Stimulated activated CD8-positive, alpha-beta memory T cell treated with anti-CD3 and anti-CD28 coated beads, Interleukin-12 subunit alpha, Interleukin-12 subunit beta, amount 100 ng/mL, for 1 hour (primary cell): ENCODE results near the gene NR2F6.

ENCODE experiments used
- DNase-seq: peaks from one replicate; pipeline ENCODE4 v3.0.0-alpha.2; 2020; ENCODE audit warnings: low read depth

The NR2F6 gene

DNA sequence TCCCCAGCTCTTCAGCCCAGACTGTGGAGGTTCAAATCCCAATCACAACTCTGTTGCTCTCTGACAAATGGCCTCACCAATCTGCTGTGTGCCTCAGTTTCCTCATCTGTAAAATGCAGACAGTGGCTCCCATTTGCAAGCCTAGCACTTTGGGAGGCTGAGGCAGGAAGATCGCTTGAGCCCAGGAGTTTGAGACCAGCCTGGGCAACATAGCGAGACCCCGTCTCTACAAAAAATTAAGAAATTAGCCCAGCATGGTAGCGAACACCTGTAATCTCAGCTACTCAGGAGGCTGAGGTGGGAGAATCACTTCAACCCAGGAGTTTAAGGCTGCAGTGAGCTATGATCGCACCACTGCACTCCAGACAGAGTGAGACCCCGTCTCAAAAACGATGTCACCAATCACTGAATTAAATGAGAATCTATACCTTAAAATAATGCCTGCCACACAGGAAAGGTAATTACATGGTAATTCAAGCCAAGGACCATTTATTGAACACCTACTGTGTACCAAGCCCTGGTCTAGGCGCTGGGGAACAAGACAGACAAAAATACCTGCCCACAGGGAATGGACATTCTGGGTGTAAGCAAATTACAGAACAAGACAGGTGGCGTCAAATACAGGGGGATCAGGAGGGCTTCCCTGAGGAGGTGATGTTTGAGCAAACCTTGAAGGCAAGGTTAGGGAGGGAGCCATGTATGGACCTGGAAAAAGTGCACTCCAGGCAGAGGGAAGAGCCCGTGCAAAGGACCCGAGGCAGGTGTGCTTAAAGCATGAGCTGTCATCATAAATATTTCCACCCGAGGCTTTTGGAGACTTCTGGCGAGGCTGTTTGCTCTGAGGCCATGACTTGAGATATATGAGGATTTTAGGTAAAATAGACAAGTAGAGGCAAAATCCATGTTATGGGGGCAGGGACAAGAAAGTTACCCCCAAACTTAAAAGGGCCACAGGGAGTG, 7.7 kb downstream of the NR2F6 start:
- DNase-seq, result no peak

DNA sequence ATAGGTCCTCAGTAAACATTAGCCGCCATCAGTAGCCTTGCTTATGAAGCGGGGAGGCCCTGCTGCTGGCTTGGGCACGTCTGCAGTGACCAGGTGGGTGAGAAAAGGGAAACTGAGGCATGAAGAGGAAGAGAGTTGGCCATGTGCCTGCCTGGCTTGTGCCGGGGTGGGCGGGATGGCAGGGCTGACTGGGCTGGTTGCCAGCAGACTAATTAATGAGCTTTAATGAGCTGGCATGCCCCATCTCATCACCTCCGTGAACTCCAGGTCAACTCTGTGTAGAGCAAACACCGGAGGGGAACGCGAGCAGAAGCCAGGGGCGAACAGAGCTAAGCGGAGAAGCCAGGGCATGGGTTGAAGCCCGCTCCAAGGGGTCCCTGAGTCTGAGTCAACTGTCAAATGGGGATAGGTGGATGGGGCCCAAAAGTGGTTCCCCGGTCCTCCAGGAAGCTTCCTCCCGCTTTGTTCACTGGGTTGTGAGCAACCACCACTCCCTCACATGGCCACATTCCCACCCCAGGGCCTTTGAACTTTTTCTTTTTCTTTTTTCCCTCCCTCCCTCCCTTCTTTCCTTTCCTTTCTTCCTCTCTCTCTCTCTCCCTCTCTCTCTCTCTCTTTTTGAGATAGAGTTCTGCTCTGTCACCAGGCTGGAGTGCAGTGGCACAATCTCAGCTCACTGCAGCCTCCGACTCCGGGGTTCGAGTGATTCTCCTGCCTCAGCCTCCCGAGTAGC, 8.7 kb downstream of the NR2F6 start:
- no peak for DNase-seq

DNA sequence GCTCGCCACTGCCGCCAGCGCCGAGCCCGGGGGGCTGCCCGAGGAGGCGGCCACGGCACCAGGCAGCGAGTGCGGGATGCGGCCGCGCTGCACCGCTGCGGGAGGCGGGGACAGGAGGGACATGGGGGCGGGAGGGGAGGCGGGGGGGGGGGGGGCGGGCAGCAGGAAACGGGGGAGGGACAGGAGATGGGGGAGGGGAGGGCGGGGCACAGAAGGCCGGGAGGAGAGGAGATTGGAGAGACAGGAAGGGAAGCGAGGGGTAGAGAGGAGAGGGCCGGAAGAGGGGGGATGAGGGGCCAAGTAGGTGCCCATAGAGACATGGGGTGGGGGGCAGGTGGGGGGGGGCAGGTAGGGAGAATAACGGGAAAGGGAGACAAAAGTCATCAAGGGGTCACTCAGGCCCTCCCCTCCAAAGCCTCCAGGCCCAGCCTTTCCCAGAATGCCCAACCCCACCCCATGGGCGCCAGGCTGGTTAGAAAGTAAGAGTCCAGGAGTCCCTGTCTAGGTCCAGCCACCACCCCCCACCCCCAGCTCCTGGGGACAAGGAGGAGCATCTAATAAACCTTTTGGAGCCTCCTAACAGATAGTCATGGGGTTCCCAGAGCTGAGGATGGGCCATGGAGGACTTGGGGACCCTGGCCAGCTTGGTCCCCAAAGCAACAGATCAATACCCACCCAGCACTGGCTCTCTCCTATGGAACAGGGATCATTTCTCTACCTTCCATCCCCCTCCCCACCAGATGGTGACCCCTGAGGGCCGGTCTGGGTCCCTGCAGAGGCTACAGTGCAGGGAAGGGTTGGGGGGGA, 9.5 kb downstream of the NR2F6 start:
- no peak for DNase-seq

GRCh38 chr19:17235300-17235970, 10.3 kb downstream of the NR2F6 start:
- DNase-seq, result peak; percentile 60

- no peak for DNase-seq
These were observed 10.8 kb downstream of the NR2F6 start for GRCh38 chr19:17234911-17235299.

DNA sequence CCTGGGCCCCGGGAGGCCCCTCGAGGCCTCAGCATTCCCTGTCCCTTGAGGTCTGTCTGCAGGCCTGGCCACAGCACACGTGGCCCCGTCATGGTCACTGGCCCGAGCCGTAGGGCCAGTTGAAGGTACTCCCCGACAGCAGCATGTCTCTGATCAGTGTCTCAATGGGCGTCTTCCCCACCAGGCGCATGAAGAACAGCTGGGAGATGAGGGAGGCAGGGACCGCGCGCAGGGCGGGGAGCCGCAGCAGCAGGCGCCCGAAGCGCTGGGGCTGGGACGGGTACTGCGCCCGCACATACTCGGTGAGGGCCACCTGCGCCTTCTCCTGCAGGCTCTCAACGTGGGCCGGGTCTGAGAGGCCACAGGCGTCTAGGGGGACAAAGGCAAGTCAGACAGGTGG, 13.5 kb downstream of the NR2F6 start:
- DNase-seq, result no peak

DNA sequence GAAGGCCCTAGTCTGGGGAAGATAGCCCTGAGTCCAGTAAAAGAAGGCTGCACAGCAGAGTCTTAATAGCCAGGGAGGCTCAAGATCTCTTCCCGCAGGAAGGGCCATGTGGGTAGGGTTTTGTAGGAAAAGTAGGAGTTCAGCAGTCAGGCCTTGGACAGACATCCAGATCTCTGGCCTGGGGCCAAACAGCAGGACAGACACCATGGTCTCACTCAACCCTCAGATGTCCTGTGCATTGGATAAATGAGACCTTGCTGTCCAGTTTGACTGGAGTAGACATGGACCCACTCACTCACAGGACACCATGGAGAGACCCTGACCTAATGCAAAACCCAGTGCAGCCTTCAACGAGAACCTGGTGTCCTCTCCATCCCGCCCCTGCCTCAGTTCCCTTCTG, 15.8 kb downstream of the NR2F6 start:
- no peak for DNase-seq

GRCh38 chr19:17227798-17228367, 17.8 kb downstream of the NR2F6 start:
- DNase-seq, result no peak

- DNase-seq, result peak; percentile 94
These were observed 19.5 kb downstream of the NR2F6 start, which contains the start of gene OCEL1 for GRCh38 chr19:17226002-17226933. TSS of gene OCEL1 (plus strand) at chr19:17226226. CDS start at chr19:17226248, 22 bp downstream.

- no peak for DNase-seq
These were observed 20.7 kb downstream of the NR2F6 start for GRCh38 chr19:17225053-17225452.

DNA sequence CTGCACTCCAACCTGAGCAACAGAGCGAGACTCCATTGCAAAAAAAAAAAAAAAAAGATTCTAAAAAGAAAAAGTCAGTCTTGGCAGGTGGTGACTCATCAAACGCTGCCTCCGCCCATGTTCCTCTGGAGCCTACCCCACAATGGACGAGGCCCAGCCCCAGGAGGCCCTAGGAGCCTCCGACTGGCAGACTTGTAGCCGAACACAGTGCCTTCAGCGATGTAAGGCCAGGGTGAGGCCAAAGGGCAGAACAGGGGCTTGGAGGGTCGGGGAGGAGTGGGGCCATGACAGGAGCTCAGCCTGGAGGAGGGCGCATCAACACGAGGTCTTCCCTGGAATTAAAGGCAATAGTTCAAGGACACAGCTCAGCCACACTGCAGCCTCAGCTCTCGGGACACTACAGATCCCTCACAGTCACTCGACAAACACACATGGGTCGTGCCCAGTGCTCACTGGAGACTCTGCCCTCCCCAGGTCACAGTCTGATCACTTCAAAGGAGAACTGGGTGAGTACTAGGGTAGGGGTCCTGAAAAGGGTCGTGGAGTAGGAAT, 25.4 kb downstream of the NR2F6 start:
- no peak for DNase-seq

DNA sequence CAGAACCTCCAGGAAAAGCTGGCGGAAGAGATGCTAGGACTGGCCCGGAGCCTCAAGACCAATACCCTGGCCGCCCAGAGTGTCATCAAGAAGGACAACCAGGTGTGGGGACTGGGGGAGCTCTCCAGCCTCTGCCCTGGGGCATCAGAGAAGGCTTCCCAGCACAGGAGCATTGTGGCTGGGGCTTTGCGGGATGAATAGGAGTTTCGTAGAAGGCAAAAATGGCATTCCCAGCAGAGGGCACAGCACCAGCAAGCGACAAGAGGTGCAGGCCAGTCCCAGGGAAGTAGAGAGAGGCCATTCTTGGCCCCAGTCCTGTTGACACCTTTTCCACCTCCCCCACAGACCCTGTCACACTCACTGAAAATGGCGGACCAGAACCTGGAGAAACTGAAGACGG, 26.4 kb downstream of the NR2F6 start:
- no peak for DNase-seq

DNA sequence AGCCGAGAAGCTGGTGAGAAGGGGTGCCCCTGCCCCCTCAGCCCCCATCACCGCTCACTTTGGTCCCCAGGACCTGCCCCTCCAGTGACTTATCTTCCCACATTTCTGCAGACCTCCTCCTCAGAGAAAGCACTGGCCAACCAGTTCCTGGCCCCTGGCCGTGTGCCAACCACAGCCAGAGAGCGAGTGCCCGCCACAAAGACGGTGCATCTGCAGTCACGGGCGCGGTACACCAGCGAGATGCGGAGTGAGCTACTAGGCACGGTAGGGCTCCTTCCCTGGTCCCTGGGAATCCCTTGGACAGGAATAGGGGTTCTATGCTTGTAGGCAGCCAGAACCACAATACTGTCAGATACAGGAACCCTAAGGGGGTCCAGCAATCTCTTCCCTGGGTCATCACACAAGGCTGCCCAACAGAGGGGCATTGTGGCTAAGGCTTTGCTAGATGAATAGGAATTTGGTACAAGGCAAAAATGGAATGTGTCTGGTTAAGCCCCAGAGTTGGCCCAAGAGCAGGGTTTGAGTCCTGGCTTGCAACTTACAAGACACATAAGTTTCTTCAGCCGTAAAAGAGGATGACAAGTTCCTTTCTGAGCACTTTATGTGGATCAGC, 29.6 kb downstream of the NR2F6 start:
- DNase-seq, result no peak

- DNase-seq, result peak; percentile 76
These were observed 30.4 kb downstream of the NR2F6 start, which contains the start of gene USE1 for GRCh38 chr19:17215127-17215971. TSS of gene USE1 (plus strand) at chr19:17215357. CDS start at chr19:17215406, 49 bp downstream.

DNA sequence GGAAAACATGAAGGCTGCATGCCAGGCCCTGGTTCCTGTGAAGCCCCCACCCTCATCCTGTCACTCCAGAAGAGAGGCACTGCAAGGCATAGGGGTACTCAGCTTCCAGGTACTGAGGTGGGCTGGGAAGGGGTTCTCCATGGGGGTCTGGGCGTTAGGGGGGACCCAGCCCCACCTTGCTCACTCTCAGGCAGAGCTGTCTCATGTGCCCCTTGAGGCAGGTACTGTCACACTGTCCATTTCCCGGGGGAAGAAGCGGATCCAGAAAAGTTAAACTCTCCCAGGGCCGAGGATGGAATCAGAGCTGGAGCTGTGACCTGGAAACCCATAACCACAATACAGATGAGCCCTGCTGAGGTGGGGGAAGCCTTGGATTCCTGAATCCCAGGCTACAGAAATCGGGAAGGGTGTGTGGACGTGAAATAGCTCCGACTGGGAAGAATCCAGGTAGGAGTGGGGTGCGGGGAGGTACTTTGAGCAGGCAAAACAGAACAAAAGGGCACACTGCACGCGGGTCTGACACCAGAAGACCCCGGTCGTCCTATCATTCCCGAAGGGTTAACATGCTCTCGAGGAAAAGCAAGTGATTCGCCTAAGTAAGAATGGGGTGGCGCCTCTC, 31.1 kb downstream of the NR2F6 start:
- no peak for DNase-seq

- DNase-seq, result no peak
These were observed 32.4 kb downstream of the NR2F6 start for GRCh38 chr19:17213334-17213733.

DNA sequence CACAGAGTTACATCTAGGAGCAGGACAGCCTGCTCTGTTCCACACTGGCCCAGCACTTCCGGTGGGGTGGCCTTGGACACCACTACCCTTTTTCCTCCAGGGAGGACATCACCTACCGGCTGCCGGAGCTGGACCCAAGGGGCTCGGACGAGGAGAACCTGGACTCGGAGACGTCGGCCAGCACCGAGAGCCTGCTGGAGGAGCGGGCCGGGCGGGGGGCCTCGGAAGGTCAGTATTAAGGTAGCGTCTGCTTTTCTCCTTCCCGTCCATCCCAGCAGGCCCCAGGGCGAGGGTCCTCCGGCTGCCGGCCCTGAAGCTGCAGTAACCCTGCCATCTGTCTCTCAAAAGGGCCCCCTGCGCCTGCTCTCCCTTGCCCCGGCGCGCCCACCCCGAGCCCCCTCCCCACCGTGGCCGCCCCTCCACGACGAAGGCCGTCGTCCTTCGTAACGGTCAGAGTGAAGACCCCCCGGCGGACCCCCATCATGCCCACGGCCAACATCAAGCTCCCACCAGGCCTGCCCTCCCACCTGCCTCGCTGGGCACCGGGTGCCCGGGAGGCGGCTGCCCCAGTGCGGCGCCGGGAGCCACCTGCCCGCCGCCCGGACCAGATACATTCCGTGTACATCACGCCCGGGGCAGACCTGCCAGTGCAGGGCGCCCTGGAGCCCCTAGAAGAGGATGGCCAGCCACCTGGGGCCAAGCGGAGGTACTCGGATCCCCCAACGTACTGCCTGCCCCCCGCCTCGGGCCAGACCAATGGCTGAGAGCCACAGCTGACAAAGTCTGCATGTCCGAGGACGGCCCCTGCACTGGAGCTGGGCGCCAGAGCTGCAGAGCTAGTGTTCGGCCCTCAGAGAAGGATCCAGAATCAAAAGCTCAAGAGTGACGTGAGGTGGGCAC, 33.9 kb downstream of the NR2F6 start:
- no peak for DNase-seq
